Astrocyte of the cerebellum (primary cell): ENCODE data around the gene SLC9A9.

Source experiments
- DNase-seq: peaks from one replicate; pipeline ENCODE4 v3.0.0-alpha.2; 2011; ENCODE audit warnings: low read depth
- H3K4me3 ChIP-seq: 2 replicates; pipeline ENCODE4 v1.5.1; 2011; ENCODE audit warnings: mild to moderate bottlenecking, low read depth, low read length, moderate library complexity
- in situ Hi-C: cut with HindIII; loops from 2 replicates; pipeline ENCODE4 v1.10.0; 2017; ENCODE audit warnings: low sequenced_read_pairs
- TF ChIP-seq, protein P1 (sequence below): IDR thresholded peaks from 2 replicates; pipeline ENCODE4 v1.5.1; 2012; ENCODE audit warnings: low read length, low read depth, moderate library complexity, mild to moderate bottlenecking; ENCODE audit errors: missing control alignments

Gene SLC9A9

DNA sequence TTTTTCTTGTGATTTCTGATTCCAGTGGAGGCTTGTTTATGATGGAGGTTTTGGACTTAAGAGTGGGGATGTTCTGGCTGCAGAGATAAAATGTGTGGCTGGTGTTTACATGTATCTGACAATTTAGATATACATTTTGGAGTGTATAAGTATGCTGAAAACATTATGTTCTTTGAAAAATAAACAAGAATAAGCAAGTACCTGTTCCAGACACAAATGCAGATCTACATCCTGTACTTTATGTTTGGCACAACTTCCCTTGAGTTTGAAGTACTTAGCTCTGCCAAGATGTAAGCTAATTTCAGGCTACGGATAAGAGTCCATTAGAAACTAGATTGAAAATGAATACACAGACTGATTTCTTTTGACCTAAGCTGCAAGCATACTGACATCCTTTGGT is 451.5 kb downstream of the SLC9A9 start:
- H3K4me3 ChIP-seq = no peak overlapping the region
- TF ChIP-seq, protein P1, sequence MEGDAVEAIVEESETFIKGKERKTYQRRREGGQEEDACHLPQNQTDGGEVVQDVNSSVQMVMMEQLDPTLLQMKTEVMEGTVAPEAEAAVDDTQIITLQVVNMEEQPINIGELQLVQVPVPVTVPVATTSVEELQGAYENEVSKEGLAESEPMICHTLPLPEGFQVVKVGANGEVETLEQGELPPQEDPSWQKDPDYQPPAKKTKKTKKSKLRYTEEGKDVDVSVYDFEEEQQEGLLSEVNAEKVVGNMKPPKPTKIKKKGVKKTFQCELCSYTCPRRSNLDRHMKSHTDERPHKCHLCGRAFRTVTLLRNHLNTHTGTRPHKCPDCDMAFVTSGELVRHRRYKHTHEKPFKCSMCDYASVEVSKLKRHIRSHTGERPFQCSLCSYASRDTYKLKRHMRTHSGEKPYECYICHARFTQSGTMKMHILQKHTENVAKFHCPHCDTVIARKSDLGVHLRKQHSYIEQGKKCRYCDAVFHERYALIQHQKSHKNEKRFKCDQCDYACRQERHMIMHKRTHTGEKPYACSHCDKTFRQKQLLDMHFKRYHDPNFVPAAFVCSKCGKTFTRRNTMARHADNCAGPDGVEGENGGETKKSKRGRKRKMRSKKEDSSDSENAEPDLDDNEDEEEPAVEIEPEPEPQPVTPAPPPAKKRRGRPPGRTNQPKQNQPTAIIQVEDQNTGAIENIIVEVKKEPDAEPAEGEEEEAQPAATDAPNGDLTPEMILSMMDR = no peak
- in situ Hi-C loops = no loop called here
- no peak for DNase-seq

DNA sequence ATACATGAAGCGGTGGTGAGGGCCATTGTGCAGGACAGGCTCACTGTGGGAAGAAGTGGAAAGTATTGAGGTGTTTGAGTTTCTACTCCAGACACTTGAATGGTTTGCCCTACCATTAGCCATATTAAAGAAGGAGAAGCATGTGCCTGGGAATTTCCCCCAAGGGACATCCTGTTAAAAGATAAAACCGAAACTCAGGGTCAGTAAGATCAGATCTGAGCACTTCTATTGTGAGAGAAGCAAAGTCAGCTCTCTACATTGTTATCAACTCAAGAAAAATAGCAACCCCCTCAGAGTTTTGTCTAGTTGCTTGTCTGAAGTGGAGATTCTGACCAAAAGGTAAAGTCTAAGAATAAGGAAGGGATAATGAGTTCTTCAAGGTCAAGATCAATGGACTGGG is 458.9 kb downstream of the SLC9A9 start:
- TF ChIP-seq, protein P1 = no peak
- no peak for DNase-seq
- in situ Hi-C loops = no loop called here
- H3K4me3 ChIP-seq = no peak overlapping the region

DNA sequence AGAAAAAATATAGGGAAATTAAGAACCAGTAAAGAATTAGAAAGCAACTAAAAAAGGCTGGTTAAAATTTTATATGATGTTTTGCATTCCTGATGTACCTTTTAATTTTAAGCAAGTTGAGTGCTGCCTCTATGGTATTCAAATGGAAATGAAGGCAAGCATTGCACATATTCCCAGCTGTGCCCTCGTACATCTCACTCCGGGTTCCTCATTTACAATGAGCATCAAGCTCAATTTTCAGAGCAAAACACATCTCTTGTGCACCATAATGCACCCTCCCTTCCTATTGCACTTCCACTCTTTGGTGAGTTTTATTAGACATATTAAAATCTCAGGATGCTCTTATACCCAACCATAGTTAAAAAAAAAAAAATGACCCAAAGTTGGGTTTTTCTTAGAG is 460.8 kb downstream of the SLC9A9 start:
- DNase-seq = no peak
- in situ Hi-C loops = no loop called here
- no peak overlapping the region for H3K4me3 ChIP-seq
- TF ChIP-seq, protein P1 = no peak

DNA sequence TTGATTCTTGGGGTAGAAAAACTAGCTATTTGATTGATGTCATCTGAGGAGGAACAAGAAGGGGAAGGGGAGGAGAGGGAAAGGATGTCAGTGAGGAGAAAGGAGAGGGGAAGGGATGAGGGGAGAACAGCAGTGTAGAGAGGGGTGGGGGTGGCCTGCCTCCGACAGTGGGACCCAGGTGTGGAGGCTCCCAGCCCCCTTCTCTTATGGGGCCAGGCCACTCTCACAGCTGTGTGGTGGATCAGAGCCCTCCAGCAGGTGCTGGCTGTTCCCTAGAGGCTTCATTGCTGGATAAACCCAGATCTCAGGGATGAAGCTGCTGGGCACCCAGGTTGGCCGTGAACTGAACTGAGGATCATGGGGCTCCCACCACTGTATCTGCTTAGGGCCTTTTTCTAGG is 464.2 kb downstream of the SLC9A9 start:
- H3K4me3 ChIP-seq = no peak overlapping the region
- no peak for DNase-seq
- TF ChIP-seq, protein P1 = no peak
- in situ Hi-C loops = no loop called here

DNA sequence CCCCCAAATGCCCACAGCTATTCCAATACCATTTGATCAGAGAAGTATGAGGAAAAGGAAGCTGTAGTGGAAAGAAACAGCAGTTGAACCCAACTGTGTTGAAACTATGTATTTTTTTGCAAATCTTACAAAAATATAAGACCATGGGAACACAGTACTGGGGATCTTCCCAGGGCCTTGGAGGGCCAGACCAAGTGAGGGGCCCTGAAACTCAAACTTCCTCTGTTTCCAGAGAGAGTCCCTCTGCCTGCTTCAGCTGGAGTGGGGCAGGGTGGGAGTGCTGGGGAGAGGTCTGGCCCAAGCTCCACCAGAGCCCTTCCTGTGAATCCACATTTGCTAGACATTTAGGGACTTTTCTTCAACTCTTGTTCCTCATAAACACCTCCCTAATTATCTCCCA is 464.8 kb downstream of the SLC9A9 start:
- in situ Hi-C loops = no loop called here
- H3K4me3 ChIP-seq = no peak overlapping the region
- TF ChIP-seq, protein P1 = no peak
- DNase-seq = no peak

DNA sequence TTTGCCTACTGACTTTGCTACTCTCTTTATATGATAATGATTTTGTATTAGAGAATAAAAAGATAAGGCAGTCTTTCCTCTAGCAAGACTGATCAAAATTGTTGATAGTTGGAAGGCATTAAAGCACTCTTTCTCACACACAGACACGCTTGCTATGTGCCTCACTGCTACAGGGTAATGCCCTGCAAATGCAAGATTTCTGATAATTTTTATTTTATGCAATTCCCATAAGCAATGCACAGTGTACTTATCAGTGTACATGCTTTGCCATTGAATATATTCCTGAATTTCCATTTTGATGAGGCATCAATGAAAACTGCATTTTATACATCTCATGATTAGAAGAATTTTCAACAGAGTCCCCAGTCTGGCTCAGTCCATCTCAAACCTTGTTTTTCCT is 465.5 kb downstream of the SLC9A9 start:
- in situ Hi-C loops = no loop called here
- DNase-seq = no peak
- no peak overlapping the region for H3K4me3 ChIP-seq
- TF ChIP-seq, protein P1 = no peak

DNA sequence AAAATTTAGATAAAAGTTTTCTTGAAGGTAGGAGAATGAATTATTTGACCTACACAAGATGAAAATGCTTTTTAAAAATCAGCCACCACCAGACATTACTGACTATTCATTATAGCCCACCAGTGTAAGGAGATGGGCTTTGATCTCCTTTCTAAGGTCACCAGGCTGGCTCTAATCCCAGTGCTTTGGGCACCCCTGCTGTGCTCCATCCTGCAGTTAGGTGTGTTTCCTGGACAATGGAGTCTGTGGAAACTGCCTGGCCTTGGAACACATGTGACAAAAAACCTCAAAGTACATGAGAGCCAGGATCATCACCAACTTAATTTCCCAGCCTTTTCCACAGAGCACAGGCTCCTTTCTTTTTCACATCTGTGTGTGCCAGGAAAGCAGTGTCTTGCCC is 467.8 kb downstream of the SLC9A9 start:
- no peak overlapping the region for H3K4me3 ChIP-seq
- in situ Hi-C loops = no loop called here
- TF ChIP-seq, protein P1 = no peak
- peak; percentile 24 for DNase-seq
